HepG2 (cell line): Measurements from ENCODE around the gene ITSN2. TPM values are rescaled to one million over a fixed set of nuclear protein-coding genes. Genes with fewer than 3 reads are reported as not detected.

Experiments used
- ATAC-seq: fragments of 200-7000 bp; cut with Tn5 transposase; 3 replicates; pipeline ENCODE4 v1.9.1; 2020; ENCODE audit warnings: mild to moderate bottlenecking, moderate library complexity
- BruUV-seq: library from RNA; stranded (reverse); fragments of 400-500 nt; replicated peaks from 2 replicates; lab custom pipeline; 2021; lab: Mats Ljungman, UMichigan
- CTCF ChIA-PET: fragments of 300-600 bp; formaldehyde crosslinking; extraction: SDS; loops from one replicate; lab custom pipeline; 2021; ENCODE audit warnings: low total read pairs, inconsistent platforms, low intra/inter-chr PET ratio; lab: Yijun Ruan, JAX
- POLR2A ChIA-PET: fragments of 350-600 bp; sonication (Branson Sonifier 250); formaldehyde crosslinking; loops from one replicate; lab custom pipeline; 2020; ENCODE audit warnings: antibody characterized with exemption, inconsistent platforms; lab: Yijun Ruan, JAX
- DNase-seq: peaks from one replicate; pipeline ENCODE4 v3.0.0-alpha.2; 2015; ENCODE audit warnings: low spot score
- FAIRE-seq: peaks from 3 replicates; lab custom pipeline; 2011; peaks lifted over from hg19 to GRCh38; lab: Jason Lieb, UNC
- H2AFZ ChIP-seq: one replicate; pipeline ENCODE4 v1.6.1; 2011; ENCODE audit warnings: low read length, inconsistent platforms
- H3K27ac ChIP-seq: fragments of 300-600 bp; 3 replicates; pipeline ENCODE4 v1.8.0; 2011; ENCODE audit warnings: mixed run types, mild to moderate bottlenecking, mixed read lengths, low read length, inconsistent platforms; ENCODE audit not compliant: insufficient read depth; ENCODE audit errors: extremely low read length
- H3K27me3 ChIP-seq, 2 experiments: fragments of 200-600 bp in 1 of 2; 2 replicates in 1 of 2; 3 replicates in 1 of 2; pipeline versions ENCODE4 v1.6.0 to v1.8.0; 2011; ENCODE audit warnings: low read length in 2 of 2, mild to moderate bottlenecking in 2 of 2, moderate library complexity in 2 of 2, inconsistent platforms in 1 of 2; ENCODE audit not compliant: insufficient read depth in 2 of 2, control insufficient read depth in 1 of 2
- H3K36me3 ChIP-seq, 2 experiments: fragments of 200-600 bp in 1 of 2; replicated peaks in 1 of 2; 2 replicates in 1 of 2; 3 replicates in 1 of 2; pipeline versions ENCODE4 v1.5.1 to v1.8.0; 2011; ENCODE audit warnings: low read length in 2 of 2, inconsistent platforms in 1 of 2; ENCODE audit not compliant: insufficient read depth in 2 of 2, control insufficient read depth in 1 of 2
- H3K4me1 ChIP-seq: 2 replicates; pipeline ENCODE4 v1.5.1; 2012; ENCODE audit warnings: low read length, inconsistent platforms; ENCODE audit not compliant: insufficient read depth
- H3K4me2 ChIP-seq: 2 replicates; pipeline ENCODE4 v1.6.0; 2011; ENCODE audit warnings: low read depth, low read length, inconsistent platforms
- H3K4me3 ChIP-seq, 3 experiments: fragments of 200-600 bp in 1 of 3; sonication (generic), shearing (Covaris generic) in 1 of 3; replicated peaks in 1 of 3; 2 replicates each; pipeline ENCODE4 v1.5.1; 2011 to 2016; ENCODE audit warnings: low read length in 3 of 3, inconsistent platforms in 2 of 3, low read depth in 2 of 3, mild to moderate bottlenecking in 2 of 3, control low read depth in 1 of 3, mixed read lengths in 1 of 3; ENCODE audit not compliant: insufficient read depth in 1 of 3
- H3K79me2 ChIP-seq: one replicate; pipeline ENCODE4 v1.6.1; 2011; ENCODE audit warnings: low read length, inconsistent platforms; ENCODE audit not compliant: insufficient read depth
- H3K9ac ChIP-seq: 2 replicates; pipeline ENCODE4 v1.6.0; 2011; ENCODE audit warnings: mild to moderate bottlenecking, low read depth, low read length, inconsistent platforms; ENCODE audit not compliant: insufficient read depth
- H3K9me3 ChIP-seq: 2 replicates; pipeline ENCODE4 v1.5.1; 2012; ENCODE audit warnings: mild to moderate bottlenecking, low read length
- H4K20me1 ChIP-seq: 2 replicates; pipeline ENCODE4 v1.6.0; 2011; ENCODE audit warnings: inconsistent platforms, mild to moderate bottlenecking, low read length, moderate library complexity; ENCODE audit not compliant: insufficient read depth
- CERS6 ChIP-seq: sonication (generic); formaldehyde crosslinking; IDR thresholded peaks from 2 replicates; pipeline ENCODE4 v1.5.0; 2020; ENCODE audit warnings: missing genetic modification reagents
- GTF2F1 ChIP-seq: fragments of 150-350 bp; IDR thresholded peaks from 2 replicates; pipeline ENCODE4 v1.6.1; 2014; ENCODE audit warnings: low read length
- REPIN1 ChIP-seq: sonication (generic); formaldehyde crosslinking; IDR thresholded peaks from 2 replicates; pipeline ENCODE4 v1.8.0; 2022; ENCODE audit warnings: missing genetic modification reagents, low read depth, mild to moderate bottlenecking, borderline replicate concordance
- RFXAP ChIP-seq: sonication (generic); formaldehyde crosslinking; IDR thresholded peaks from 2 replicates; pipeline ENCODE4 v1.4.0; 2020; ENCODE audit warnings: missing genetic modification reagents, borderline replicate concordance
- RNF219 ChIP-seq: sonication (generic); formaldehyde crosslinking; IDR thresholded peaks from 2 replicates; pipeline ENCODE4 v1.5.0; 2020; ENCODE audit warnings: mild to moderate bottlenecking, missing genetic modification reagents
- TFAP4 ChIP-seq: sonication (generic); IDR thresholded peaks from 2 replicates; pipeline ENCODE4 v1.6.1; 2016; ENCODE audit warnings: low read depth, borderline replicate concordance
- THYN1 ChIP-seq: sonication (generic); formaldehyde crosslinking; IDR thresholded peaks from 2 replicates; pipeline ENCODE4 v1.8.1; 2023; ENCODE audit warnings: low read depth, mild to moderate bottlenecking, moderate library complexity, missing genetic modification reagents, borderline replicate concordance
- ZNF3 ChIP-seq: IDR thresholded peaks from 2 replicates; pipeline ENCODE4 v1.7.0; 2017; ENCODE audit warnings: inconsistent platforms
- ZNF761 ChIP-seq: sonication (generic); formaldehyde crosslinking; conservative IDR thresholded peaks from 2 replicates; pipeline ENCODE4 v1.4.0; 2020; ENCODE audit warnings: mild to moderate bottlenecking, missing genetic modification reagents
- ZNF772 ChIP-seq: sonication (generic); formaldehyde crosslinking; IDR thresholded peaks from 2 replicates; pipeline ENCODE4 v1.5.0; 2020; ENCODE audit warnings: mild to moderate bottlenecking, missing genetic modification reagents
- ZNF775 ChIP-seq: sonication (generic); formaldehyde crosslinking; IDR thresholded peaks from 2 replicates; pipeline ENCODE4 v1.4.0; 2020; ENCODE audit warnings: missing genetic modification reagents, mild to moderate bottlenecking, moderate library complexity, borderline replicate concordance
- WGBS: methylation state at CpG from one replicate; pipeline ENCODE4 v1.1.6; 2017; ENCODE audit warnings: low lambda C conversion rate; 5-methylcytosine and 5-hydroxymethylcytosine counted together
- in situ Hi-C: cut with HindIII; loops from 2 replicates; pipeline ENCODE4 v1.10.0; 2017; ENCODE audit warnings: low pct_unique_long_range_greater_than_20kb; ENCODE audit not compliant: extremely low pct_ligation_motif_present
- intact Hi-C: fragments of 100-400 bp; cut with micrococcal nuclease; formaldehyde crosslinking; loops from one replicate; pipeline ENCODE4 v1.10.0; 2022; ENCODE audit not compliant: unreplicated experiment
- polyA plus RNA-seq, 8 experiments: library from polyadenylated mRNA; depleted of rRNA in 3 of 8; stranded (reverse) in 7 of 8; unstranded in 1 of 8; fragments of >200 nt; fragmentation: Illumina TruSeq in 4 of 8; extraction: Trizol in 4 of 8; gene quantifications; 2 replicates each; pipeline versions ENCODE4 v1.2.1 to v1.2.3, GENCODE V29; 2011 to 2016; ENCODE audit warnings: low read depth in 4 of 8, missing spikeins in 1 of 8, mixed read lengths in 1 of 8; ENCODE audit not compliant: insufficient read depth in 1 of 8
- total RNA-seq, 5 experiments: library from RNA; depleted of rRNA; stranded (reverse); fragments of >200 nt; fragmentation: Illumina TruSeq; extraction: Trizol; gene quantifications; 2 replicates each; pipeline ENCODE4 v1.2.3, GENCODE V29; 2016; ENCODE audit warnings: low read depth in 1 of 5
- TF ChIP-seq, protein P1 (sequence below): IDR thresholded peaks from 2 replicates; pipeline ENCODE4 v1.4.0; 2020; ENCODE audit warnings: mild to moderate bottlenecking, missing genetic modification reagents
- TF ChIP-seq, protein P2 (sequence below), 2 experiments: IDR thresholded peaks; 2 replicates each; pipeline ENCODE4 v1.6.1; 2011 to 2012; ENCODE audit warnings: low read length in 2 of 2, borderline replicate concordance in 1 of 2, low read depth in 1 of 2, mild to moderate bottlenecking in 1 of 2, moderate library complexity in 1 of 2

ITSN2 gene
- total and polyA plus RNA-seq, 2 of the 13 experiments (the other 11 are each of a cell fraction or from before 2014, with no cell fraction given): 26.0 to 26.6 TPM

DNA sequence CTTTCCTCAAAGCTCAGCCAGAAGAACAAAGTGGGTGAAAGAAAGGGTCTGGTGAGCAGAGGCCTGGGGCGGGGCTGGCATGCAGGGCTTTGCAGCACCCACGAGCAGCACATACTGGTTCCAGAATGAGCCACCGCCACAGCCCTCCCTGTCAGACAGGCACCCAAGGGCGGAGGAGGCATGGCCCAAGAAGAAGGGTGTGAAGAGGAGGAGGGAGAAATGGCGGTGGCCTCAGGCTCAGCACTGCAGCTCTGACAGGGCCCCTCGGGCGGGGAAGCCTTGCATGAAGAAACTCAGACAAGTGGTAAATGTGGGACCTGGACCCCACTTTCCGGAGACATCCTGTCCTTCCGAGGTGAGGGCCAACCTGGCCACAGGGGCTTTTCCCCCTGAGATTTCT, 169.8 kb downstream of the ITSN2 start:
- Histone ChIP-seq H3K27ac (no peak overlapping the region), H3K4me3 (no peak overlapping the region), H3K27me3 (peaks cover 2 to 20% of the 10 kb centered on the region in 2 experiments; a peak in 3 of 5 replicates), H4K20me1 (no peaks in the 10 kb centered on the region), H3K79me2 (no peaks in the 10 kb centered on the region), H3K36me3 (no peaks in the 10 kb centered on the region), H3K9ac (no peak overlapping the region), H3K9me3 (no peaks in the 10 kb centered on the region), H3K4me1 (no peaks in the 10 kb centered on the region), H2AFZ (no peak overlapping the region), H3K4me2 (no peak overlapping the region)
- ChIA-PET CTCF (no interaction called here), POLR2A (no interaction called here)
- 40% methylated on average over 9 of the region's 9 CpGs for whole genome bisulfite sequencing
- no TSS peak for BruUV-seq
- in situ Hi-C loops: no loop called here
- peak; percentile 40 for ATAC-seq
- no peak for DNase-seq
- intact Hi-C loops: no loop called here
- FAIRE-seq: no peak
- TF ChIP-seq ZNF3 (no peak), GTF2F1 (no peak), RNF219 (no peak), TFAP4 (no peak), ZNF761 (CRISPR knock-in tag) (no peak), THYN1 (no peak), REPIN1 (no peak), CERS6 (no peak), RFXAP (CRISPR knock-in tag) (no peak), ZNF775 (no peak), ZNF772 (no peak)
- TF ChIP-seq, protein P1, sequence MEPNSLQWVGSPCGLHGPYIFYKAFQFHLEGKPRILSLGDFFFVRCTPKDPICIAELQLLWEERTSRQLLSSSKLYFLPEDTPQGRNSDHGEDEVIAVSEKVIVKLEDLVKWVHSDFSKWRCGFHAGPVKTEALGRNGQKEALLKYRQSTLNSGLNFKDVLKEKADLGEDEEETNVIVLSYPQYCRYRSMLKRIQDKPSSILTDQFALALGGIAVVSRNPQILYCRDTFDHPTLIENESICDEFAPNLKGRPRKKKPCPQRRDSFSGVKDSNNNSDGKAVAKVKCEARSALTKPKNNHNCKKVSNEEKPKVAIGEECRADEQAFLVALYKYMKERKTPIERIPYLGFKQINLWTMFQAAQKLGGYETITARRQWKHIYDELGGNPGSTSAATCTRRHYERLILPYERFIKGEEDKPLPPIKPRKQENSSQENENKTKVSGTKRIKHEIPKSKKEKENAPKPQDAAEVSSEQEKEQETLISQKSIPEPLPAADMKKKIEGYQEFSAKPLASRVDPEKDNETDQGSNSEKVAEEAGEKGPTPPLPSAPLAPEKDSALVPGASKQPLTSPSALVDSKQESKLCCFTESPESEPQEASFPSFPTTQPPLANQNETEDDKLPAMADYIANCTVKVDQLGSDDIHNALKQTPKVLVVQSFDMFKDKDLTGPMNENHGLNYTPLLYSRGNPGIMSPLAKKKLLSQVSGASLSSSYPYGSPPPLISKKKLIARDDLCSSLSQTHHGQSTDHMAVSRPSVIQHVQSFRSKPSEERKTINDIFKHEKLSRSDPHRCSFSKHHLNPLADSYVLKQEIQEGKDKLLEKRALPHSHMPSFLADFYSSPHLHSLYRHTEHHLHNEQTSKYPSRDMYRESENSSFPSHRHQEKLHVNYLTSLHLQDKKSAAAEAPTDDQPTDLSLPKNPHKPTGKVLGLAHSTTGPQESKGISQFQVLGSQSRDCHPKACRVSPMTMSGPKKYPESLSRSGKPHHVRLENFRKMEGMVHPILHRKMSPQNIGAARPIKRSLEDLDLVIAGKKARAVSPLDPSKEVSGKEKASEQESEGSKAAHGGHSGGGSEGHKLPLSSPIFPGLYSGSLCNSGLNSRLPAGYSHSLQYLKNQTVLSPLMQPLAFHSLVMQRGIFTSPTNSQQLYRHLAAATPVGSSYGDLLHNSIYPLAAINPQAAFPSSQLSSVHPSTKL: no peak
- TF ChIP-seq, protein P2, sequence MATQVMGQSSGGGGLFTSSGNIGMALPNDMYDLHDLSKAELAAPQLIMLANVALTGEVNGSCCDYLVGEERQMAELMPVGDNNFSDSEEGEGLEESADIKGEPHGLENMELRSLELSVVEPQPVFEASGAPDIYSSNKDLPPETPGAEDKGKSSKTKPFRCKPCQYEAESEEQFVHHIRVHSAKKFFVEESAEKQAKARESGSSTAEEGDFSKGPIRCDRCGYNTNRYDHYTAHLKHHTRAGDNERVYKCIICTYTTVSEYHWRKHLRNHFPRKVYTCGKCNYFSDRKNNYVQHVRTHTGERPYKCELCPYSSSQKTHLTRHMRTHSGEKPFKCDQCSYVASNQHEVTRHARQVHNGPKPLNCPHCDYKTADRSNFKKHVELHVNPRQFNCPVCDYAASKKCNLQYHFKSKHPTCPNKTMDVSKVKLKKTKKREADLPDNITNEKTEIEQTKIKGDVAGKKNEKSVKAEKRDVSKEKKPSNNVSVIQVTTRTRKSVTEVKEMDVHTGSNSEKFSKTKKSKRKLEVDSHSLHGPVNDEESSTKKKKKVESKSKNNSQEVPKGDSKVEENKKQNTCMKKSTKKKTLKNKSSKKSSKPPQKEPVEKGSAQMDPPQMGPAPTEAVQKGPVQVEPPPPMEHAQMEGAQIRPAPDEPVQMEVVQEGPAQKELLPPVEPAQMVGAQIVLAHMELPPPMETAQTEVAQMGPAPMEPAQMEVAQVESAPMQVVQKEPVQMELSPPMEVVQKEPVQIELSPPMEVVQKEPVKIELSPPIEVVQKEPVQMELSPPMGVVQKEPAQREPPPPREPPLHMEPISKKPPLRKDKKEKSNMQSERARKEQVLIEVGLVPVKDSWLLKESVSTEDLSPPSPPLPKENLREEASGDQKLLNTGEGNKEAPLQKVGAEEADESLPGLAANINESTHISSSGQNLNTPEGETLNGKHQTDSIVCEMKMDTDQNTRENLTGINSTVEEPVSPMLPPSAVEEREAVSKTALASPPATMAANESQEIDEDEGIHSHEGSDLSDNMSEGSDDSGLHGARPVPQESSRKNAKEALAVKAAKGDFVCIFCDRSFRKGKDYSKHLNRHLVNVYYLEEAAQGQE (IDR thresholded peaks at IDR 0.05; ENCODE audit: borderline replicate concordance in 1 of 2, low read depth in 1 of 2, low read length in 2 of 2): no peak
